ENCODE data around the gene GTF2A1.

GTF2A1 gene

DNA sequence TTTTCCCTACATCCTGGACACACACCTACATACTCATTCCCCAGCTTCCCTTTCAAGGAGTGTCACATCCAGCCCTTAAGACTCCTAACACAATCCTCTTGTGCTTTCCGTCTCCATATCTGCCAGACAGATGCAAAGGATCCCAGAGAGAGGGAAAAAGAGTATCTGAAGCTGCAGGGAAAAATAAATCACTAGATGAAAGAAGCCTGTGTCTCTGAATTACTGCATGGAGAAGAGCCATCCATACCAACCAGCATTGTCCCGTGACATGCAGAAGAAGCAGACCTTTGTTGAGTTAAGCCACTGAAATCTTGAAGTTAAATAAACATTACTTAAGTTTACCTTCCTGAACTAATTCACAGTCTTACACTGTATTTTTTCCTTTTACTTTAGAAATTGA lies 54.6 kb downstream of the GTF2A1 start:
- Histone ChIP-seq H3F3A (ENCODE audit: insufficient read depth, low read length) (no peaks in the 10 kb centered on the region), H3K79me2 (ENCODE audit: insufficient read depth, low read length) (no peaks in the 10 kb centered on the region), H2AFZ (ENCODE audit: low read length) (no peak overlapping the region), H3K9me3 (ENCODE audit: low read length) (no peaks in the 10 kb centered on the region), H4K20me1 (ENCODE audit: insufficient read depth, low read length) (no peaks in the 10 kb centered on the region), H3K4me3 (ENCODE audit: low read depth, low read length, poor library complexity, severe bottlenecking) (no peak overlapping the region), H3K4me2 (ENCODE audit: low read length) (no peak overlapping the region), H3K4me1 (ENCODE audit: insufficient read depth, low read length, severe bottlenecking) (peaks cover 15% of the 10 kb centered on the region), H3K9ac (ENCODE audit: low read length) (no peak overlapping the region), H3K27ac (ENCODE audit: low read depth, low read length, poor library complexity, severe bottlenecking) (no peak overlapping the region), H3K36me3 (ENCODE audit: insufficient read depth, low read length) (no peaks in the 10 kb centered on the region), H3K27me3 (ENCODE audit: insufficient read depth, low read length) (no peaks in the 10 kb centered on the region), H3K9me2 (ENCODE audit: low read depth, low read length) (no peaks in the 10 kb centered on the region)
- TF ChIP-seq, protein P1, sequence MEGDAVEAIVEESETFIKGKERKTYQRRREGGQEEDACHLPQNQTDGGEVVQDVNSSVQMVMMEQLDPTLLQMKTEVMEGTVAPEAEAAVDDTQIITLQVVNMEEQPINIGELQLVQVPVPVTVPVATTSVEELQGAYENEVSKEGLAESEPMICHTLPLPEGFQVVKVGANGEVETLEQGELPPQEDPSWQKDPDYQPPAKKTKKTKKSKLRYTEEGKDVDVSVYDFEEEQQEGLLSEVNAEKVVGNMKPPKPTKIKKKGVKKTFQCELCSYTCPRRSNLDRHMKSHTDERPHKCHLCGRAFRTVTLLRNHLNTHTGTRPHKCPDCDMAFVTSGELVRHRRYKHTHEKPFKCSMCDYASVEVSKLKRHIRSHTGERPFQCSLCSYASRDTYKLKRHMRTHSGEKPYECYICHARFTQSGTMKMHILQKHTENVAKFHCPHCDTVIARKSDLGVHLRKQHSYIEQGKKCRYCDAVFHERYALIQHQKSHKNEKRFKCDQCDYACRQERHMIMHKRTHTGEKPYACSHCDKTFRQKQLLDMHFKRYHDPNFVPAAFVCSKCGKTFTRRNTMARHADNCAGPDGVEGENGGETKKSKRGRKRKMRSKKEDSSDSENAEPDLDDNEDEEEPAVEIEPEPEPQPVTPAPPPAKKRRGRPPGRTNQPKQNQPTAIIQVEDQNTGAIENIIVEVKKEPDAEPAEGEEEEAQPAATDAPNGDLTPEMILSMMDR (IDR thresholded peaks at IDR 0.05; ENCODE audit: low read length): no peak
- TF ChIP-seq EZH2 (IDR thresholded peaks at IDR 0.05; ENCODE audit: borderline replicate concordance, low read length): no peak

DNA sequence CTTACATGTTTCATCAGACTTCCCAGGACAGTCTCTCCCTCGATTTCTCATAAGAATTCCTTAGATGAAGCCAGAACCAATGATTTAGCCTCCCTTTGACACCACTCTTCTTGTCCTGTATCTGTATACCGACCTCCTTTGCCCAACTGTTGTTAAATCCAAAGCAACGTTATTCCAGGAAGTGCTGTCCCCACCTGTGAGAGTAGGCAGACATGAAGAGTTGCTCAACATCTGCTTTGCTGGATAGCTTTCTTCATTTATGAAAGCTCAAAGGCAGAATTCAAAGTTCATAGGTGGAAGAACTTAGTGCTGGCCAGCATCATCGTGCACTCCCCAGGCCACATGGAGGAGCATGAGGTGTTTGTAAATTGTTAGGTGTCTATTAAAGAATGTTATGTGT lies 55.6 kb downstream of the GTF2A1 start:
- Histone ChIP-seq H3K9me3 (ENCODE audit: low read length) (no peaks in the 10 kb centered on the region), H3K4me2 (ENCODE audit: low read length) (no peak overlapping the region), H3K27me3 (ENCODE audit: insufficient read depth, low read length) (no peaks in the 10 kb centered on the region), H3K36me3 (ENCODE audit: insufficient read depth, low read length) (no peaks in the 10 kb centered on the region), H3K79me2 (ENCODE audit: insufficient read depth, low read length) (no peaks in the 10 kb centered on the region), H3F3A (ENCODE audit: insufficient read depth, low read length) (no peaks in the 10 kb centered on the region), H3K9me2 (ENCODE audit: low read depth, low read length) (no peaks in the 10 kb centered on the region), H3K9ac (ENCODE audit: low read length) (no peak overlapping the region), H2AFZ (ENCODE audit: low read length) (no peak overlapping the region), H3K27ac (ENCODE audit: low read depth, low read length, poor library complexity, severe bottlenecking) (no peak overlapping the region), H3K4me1 (ENCODE audit: insufficient read depth, low read length, severe bottlenecking) (peaks cover 10% of the 10 kb centered on the region), H3K4me3 (ENCODE audit: low read depth, low read length, poor library complexity, severe bottlenecking) (no peak overlapping the region), H4K20me1 (ENCODE audit: insufficient read depth, low read length) (no peaks in the 10 kb centered on the region)
- no peak for TF ChIP-seq EZH2 (IDR thresholded peaks at IDR 0.05; ENCODE audit: borderline replicate concordance, low read length)
- TF ChIP-seq, protein P1 (IDR thresholded peaks at IDR 0.05; ENCODE audit: low read length): no peak

DNA sequence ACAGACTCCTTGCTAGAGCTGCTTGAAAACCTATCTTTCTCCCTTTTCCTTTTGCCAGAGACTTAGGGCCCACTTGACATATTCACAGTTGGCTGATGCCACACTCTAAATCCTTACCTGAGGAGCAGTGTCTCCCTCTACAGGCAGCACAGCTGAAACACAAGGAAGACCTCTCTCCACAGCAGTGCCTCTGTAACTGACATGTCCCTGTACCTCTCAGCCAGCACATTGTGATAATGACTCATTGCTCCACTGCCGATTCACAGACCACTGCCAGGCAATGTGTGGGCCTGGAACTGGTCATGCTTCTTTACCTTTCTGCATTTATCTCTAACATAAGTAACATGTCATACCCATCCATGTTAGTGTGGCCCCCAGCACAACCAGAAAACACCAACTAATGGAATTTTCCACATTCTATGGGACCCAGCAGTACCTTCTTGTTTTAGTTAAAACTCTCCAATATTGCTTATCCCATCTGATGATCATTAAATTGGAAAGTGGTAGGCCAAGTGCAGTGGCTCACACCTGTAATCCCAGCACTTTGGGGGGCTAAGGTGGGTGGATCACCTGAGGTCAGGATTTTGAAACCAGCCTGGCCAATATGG lies 56.5 kb downstream of the GTF2A1 start:
- no peaks in the 10 kb centered on the region for H3K36me3 ChIP-seq (ENCODE audit: insufficient read depth, low read length)
- H4K20me1 ChIP-seq (ENCODE audit: insufficient read depth, low read length): no peaks in the 10 kb centered on the region
- no peak overlapping the region for H2AFZ ChIP-seq (ENCODE audit: low read length)
- H3K4me3 ChIP-seq (ENCODE audit: low read depth, low read length, poor library complexity, severe bottlenecking): no peak overlapping the region
- H3K27me3 ChIP-seq (ENCODE audit: insufficient read depth, low read length): no peaks in the 10 kb centered on the region
- H3K9ac ChIP-seq (ENCODE audit: low read length): no peak overlapping the region
- H3K9me2 ChIP-seq (ENCODE audit: low read depth, low read length): no peaks in the 10 kb centered on the region
- no peak overlapping the region for H3K4me2 ChIP-seq (ENCODE audit: low read length)
- peaks cover 3% of the 10 kb centered on the region for H3K4me1 ChIP-seq (ENCODE audit: insufficient read depth, low read length, severe bottlenecking)
- no peaks in the 10 kb centered on the region for H3K79me2 ChIP-seq (ENCODE audit: insufficient read depth, low read length)
- H3F3A ChIP-seq (ENCODE audit: insufficient read depth, low read length): no peaks in the 10 kb centered on the region
- TF ChIP-seq, protein P1 (IDR thresholded peaks at IDR 0.05; ENCODE audit: low read length): peak; percentile 76
- TF ChIP-seq EZH2 (IDR thresholded peaks at IDR 0.05; ENCODE audit: borderline replicate concordance, low read length): no peak
- H3K9me3 ChIP-seq (ENCODE audit: low read length): no peaks in the 10 kb centered on the region
- no peak overlapping the region for H3K27ac ChIP-seq (ENCODE audit: low read depth, low read length, poor library complexity, severe bottlenecking)
